HepG2 (cell line): Measurements from ENCODE around the gene CAVIN3.

Experiments used
- ATF3 ChIP-seq: sonication (generic); formaldehyde crosslinking; IDR thresholded peaks from 2 replicates; pipeline ENCODE4 v1.4.0; 2020; ENCODE audit warnings: missing genetic modification reagents
- MAZ ChIP-seq, 2 experiments: sonication (generic) in 1 of 2; formaldehyde crosslinking in 1 of 2; IDR thresholded peaks; 2 replicates each; pipeline versions ENCODE4 v1.5.0 to v1.6.1; 2012 to 2020; ENCODE audit warnings: low read depth in 2 of 2, mild to moderate bottlenecking in 2 of 2, borderline replicate concordance in 1 of 2, improper control_type of control experiment in 1 of 2, low read length in 1 of 2, missing genetic modification reagents in 1 of 2, moderate library complexity in 1 of 2
- POLR2A ChIP-seq, 2 experiments: IDR thresholded peaks; 2 replicates each; pipeline ENCODE4 v1.6.1; 2011; ENCODE audit warnings: low read depth in 2 of 2, low read length in 2 of 2, mild to moderate bottlenecking in 1 of 2, moderate library complexity in 1 of 2; ENCODE audit not compliant: insufficient read depth in 1 of 2
- ZNF513 ChIP-seq: sonication (generic); formaldehyde crosslinking; conservative IDR thresholded peaks from 2 replicates; pipeline ENCODE4 v1.5.0; 2020; ENCODE audit warnings: missing genetic modification reagents

GRCh38 chr11:6351782-6352382 lies 31.6 kb upstream of the CAVIN3 start:
- TF ChIP-seq ATF3 (CRISPR knock-in tag): no peak
- no peak for TF ChIP-seq POLR2A (IDR thresholded peaks at IDR 0.05; ENCODE audit: insufficient read depth in 1 of 2, low read depth in 2 of 2, low read length in 2 of 2)
- no peak for TF ChIP-seq MAZ (IDR thresholded peaks at IDR 0.05; ENCODE audit: borderline replicate concordance, low read depth, low read length)
- no peak for TF ChIP-seq MAZ (CRISPR knock-in tag; IDR thresholded peaks at IDR 0.05; ENCODE audit: low read depth)
- no peak for TF ChIP-seq ZNF513 (CRISPR knock-in tag)
